22Rv1 (cell line): Measurements from ENCODE around the gene MTNR1A.

Experiments
- H3K27ac ChIP-seq: fragments of 450-650 bp; 2 replicates; pipeline ENCODE4 v1.5.1; 2017
- ZFX ChIP-seq: fragments of 450-650 bp; IDR thresholded peaks from 2 replicates; pipeline ENCODE4 v1.6.1; 2017; ENCODE audit warnings: antibody characterized with exemption, borderline replicate concordance
- TF ChIP-seq, protein P1 (sequence below): fragments of 450-650 bp; IDR thresholded peaks from 2 replicates; pipeline ENCODE4 v1.5.1; 2017; ENCODE audit warnings: mild to moderate bottlenecking

MTNR1A gene

DNA sequence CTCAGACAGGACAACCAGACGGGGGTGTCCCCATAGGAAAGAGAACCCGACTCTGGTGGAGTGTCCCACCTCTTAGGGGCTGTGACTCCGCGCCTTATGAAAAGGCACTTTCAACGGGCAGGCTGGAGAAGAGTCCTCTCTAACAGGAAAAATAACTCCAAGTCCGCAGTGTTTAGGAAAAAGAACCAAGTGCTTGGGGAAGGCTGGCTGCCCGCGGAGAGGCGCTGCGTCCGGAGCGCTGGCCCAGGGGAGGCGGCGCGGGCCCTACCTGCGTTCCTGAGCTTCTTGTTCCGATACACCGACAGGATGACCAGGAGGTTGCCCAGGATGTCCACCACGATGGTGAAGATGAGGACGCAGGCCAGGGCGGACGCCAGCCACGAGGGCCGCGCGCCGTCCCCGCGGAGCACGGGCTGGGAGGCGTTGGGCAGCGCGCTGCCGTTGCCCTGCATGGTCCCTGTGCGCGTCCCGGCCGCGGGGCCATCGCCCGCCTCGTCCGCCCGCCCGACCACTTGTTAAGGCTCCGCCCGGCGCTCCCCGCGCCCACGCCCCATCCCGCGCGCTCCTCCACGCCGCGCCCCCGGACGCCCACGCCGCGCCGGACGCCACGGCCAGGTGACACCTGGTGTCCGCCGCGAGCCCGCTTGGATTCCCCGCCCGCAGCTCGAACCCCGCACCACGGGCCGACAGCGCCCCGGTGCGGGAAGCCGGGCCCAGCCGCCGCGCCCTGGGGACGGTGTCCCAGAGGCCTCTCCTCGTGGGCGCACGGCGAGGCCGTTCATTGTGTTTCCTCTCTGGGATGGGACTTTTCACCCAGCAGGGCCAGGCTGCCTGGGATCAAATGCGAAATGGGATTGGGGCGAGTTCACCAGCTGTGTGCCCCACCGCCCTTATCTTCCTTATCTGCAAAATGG lies at the start of gene MTNR1A:
Gene MTNR1A, minus strand, starts transcription at position 654 of the 914 bp plus-strand sequence. Its CDS starts 202 bp downstream, at position 452.
- no peak within 1 kb of the TSS for H3K27ac ChIP-seq
- TF ChIP-seq, protein P1, sequence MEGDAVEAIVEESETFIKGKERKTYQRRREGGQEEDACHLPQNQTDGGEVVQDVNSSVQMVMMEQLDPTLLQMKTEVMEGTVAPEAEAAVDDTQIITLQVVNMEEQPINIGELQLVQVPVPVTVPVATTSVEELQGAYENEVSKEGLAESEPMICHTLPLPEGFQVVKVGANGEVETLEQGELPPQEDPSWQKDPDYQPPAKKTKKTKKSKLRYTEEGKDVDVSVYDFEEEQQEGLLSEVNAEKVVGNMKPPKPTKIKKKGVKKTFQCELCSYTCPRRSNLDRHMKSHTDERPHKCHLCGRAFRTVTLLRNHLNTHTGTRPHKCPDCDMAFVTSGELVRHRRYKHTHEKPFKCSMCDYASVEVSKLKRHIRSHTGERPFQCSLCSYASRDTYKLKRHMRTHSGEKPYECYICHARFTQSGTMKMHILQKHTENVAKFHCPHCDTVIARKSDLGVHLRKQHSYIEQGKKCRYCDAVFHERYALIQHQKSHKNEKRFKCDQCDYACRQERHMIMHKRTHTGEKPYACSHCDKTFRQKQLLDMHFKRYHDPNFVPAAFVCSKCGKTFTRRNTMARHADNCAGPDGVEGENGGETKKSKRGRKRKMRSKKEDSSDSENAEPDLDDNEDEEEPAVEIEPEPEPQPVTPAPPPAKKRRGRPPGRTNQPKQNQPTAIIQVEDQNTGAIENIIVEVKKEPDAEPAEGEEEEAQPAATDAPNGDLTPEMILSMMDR, result peak; percentile 61
- no peak for TF ChIP-seq ZFX

DNA sequence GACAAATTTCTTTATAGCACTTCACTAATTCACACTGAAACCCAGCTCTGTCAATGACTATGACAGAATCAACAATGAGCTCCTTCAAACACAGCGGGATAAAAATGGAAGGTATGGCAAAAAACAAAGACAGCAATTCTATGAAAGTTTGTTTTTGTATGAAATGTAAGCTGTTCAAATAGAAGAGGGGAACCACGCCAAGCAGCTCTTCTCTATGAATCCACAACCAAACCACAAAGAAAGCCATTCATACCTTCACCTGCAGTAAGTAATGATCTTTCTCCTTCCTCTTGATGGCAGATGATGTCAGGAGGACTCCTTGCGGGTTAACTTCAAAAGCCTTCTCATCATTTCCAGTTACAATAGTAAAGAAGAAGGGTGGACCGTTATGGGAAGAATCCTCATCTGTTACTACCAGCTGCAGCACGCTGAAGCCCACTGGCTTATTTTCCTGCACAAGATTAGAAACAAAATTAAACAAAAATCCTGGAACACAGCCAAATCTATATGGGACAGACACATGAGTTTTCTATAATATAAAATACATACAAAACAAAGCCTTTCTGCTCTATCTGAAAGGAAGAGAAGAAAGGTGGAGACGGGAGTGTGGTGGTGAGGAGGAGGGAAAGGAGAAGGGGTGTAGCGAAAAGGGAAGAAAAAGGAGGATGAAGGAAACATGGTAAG lies 48.9 kb upstream of the MTNR1A start:
- TF ChIP-seq, protein P1, result no peak
- no peak for TF ChIP-seq ZFX
- no peak overlapping the region for H3K27ac ChIP-seq

GRCh38 chr4:186602978-186603377 lies 47.6 kb upstream of the MTNR1A start:
- no peak overlapping the region for H3K27ac ChIP-seq

GRCh38 chr4:186599483-186599882 lies 44.1 kb upstream of the MTNR1A start:
- H3K27ac ChIP-seq, result no peak overlapping the region
- TF ChIP-seq, protein P1, result no peak
- TF ChIP-seq ZFX, result no peak

More at GRCh38 chr4:186602978-186603377, 47.6 kb upstream of the MTNR1A start:
- TF ChIP-seq, protein P1, result no peak
- no peak for TF ChIP-seq ZFX

- no peak overlapping the region for H3K27ac ChIP-seq
- TF ChIP-seq, protein P1, result no peak
- no peak for TF ChIP-seq ZFX
Observed at GRCh38 chr4:186598686-186599085, 43.3 kb upstream of the MTNR1A start.

- TF ChIP-seq, protein P1, result no peak
- no peak for TF ChIP-seq ZFX
- H3K27ac ChIP-seq, result no peak overlapping the region
Observed at GRCh38 chr4:186596850-186597390, 41.6 kb upstream of the MTNR1A start.
